Caco-2 (cell line): ENCODE data around the gene CLK2. TPM values are rescaled to one million over a fixed set of nuclear protein-coding genes. Genes with fewer than 3 reads are reported as not detected.

ENCODE experiments used
- BruUV-seq: library from RNA; stranded (reverse); fragments of 400-500 nt; replicated peaks from 2 replicates; lab custom pipeline; 2021; lab: Mats Ljungman, UMichigan
- CTCF ChIA-PET: fragments of 300-600 bp; sonication (Branson Sonifier 250); formaldehyde crosslinking; loops from one replicate; lab custom pipeline; 2022; ENCODE audit warnings: antibody characterized with exemption; lab: Charles Lee
- POLR2A ChIA-PET: fragments of 300-600 bp; sonication (Branson Sonifier 250); formaldehyde crosslinking; loops from one replicate; lab custom pipeline; 2022; ENCODE audit warnings: antibody characterized with exemption; lab: Charles Lee
- DNase-seq, 2 experiments: peaks; one replicate each; pipeline versions ENCODE4 v3.0.0 to v3.0.0-alpha.2; 2020 to 2022
- H3K27me3 ChIP-seq: replicated peaks from 2 replicates; pipeline ENCODE4 v1.6.0; 2011; ENCODE audit warnings: low read length; ENCODE audit not compliant: control insufficient read depth, insufficient read depth
- H3K36me3 ChIP-seq: 2 replicates; pipeline ENCODE4 v1.5.1; 2011; ENCODE audit warnings: low read length; ENCODE audit not compliant: control insufficient read depth, insufficient read depth
- H3K4me1 ChIP-seq: fragments of 250-450 bp; sonication (Bioruptor Pico); 2 replicates; pipeline ENCODE4 v1.5.1; 2020; ENCODE audit warnings: mild to moderate bottlenecking
- H3K4me3 ChIP-seq: 2 replicates; pipeline ENCODE4 v1.5.1; 2011; ENCODE audit warnings: low read depth, mild to moderate bottlenecking, control low read depth, low read length
- H3K9me3 ChIP-seq: fragments of 250-450 bp; sonication (Bioruptor Pico); 2 replicates; pipeline ENCODE4 v1.5.1; 2020; ENCODE audit warnings: mild to moderate bottlenecking, moderate library complexity
- H3K27ac Mint-ChIP-seq: one replicate; pipeline ENCODE4 v1.8.0; 2022; ENCODE audit warnings: mixed read lengths; ENCODE audit not compliant: unreplicated experiment
- H3K27me3 Mint-ChIP-seq: one replicate; pipeline ENCODE4 v1.8.0; 2022; ENCODE audit warnings: mixed read lengths; ENCODE audit not compliant: insufficient read depth, unreplicated experiment
- H3K36me3 Mint-ChIP-seq: one replicate; pipeline ENCODE4 v1.8.0; 2022; ENCODE audit warnings: mild to moderate bottlenecking, mixed read lengths; ENCODE audit not compliant: insufficient read depth, unreplicated experiment
- H3K4me1 Mint-ChIP-seq: one replicate; pipeline ENCODE4 v1.8.0; 2022; ENCODE audit warnings: low read depth, mixed read lengths; ENCODE audit not compliant: unreplicated experiment
- H3K4me3 Mint-ChIP-seq: one replicate; pipeline ENCODE4 v1.8.0; 2022; ENCODE audit warnings: mild to moderate bottlenecking, moderate library complexity, mixed read lengths; ENCODE audit not compliant: unreplicated experiment
- H3K9me3 Mint-ChIP-seq: one replicate; pipeline ENCODE4 v1.8.0; 2022; ENCODE audit warnings: mixed read lengths; ENCODE audit not compliant: unreplicated experiment
- intact Hi-C: fragments of 100-400 bp; cut with micrococcal nuclease; formaldehyde crosslinking; loops from one replicate; pipeline ENCODE4 v1.10.0; 2022; ENCODE audit not compliant: unreplicated experiment
- total RNA-seq: library from RNA; stranded (reverse); gene quantifications from 2 replicates; pipeline ENCODE4 v1.2.3, GENCODE V29; 2022
- TF ChIP-seq, protein P1 (sequence below), 2 experiments: fragments of 200-600 bp in 1 of 2; IDR thresholded peaks; 1 replicate in 1 of 2; 2 replicates in 1 of 2; pipeline versions ENCODE4 v1.5.1 to v1.8.0; 2011 to 2022; ENCODE audit warnings: antibody characterized with exemption in 1 of 2, control low read depth in 1 of 2, inconsistent platforms in 1 of 2, low read depth in 1 of 2, low read length in 1 of 2, mild to moderate bottlenecking in 1 of 2, moderate library complexity in 1 of 2; ENCODE audit not compliant: insufficient read depth in 1 of 2, severe bottlenecking in 1 of 2, unreplicated experiment in 1 of 2

CLK2 gene
- total RNA-seq, 1 experiment from 2014 or later, result 57.5 TPM

DNA sequence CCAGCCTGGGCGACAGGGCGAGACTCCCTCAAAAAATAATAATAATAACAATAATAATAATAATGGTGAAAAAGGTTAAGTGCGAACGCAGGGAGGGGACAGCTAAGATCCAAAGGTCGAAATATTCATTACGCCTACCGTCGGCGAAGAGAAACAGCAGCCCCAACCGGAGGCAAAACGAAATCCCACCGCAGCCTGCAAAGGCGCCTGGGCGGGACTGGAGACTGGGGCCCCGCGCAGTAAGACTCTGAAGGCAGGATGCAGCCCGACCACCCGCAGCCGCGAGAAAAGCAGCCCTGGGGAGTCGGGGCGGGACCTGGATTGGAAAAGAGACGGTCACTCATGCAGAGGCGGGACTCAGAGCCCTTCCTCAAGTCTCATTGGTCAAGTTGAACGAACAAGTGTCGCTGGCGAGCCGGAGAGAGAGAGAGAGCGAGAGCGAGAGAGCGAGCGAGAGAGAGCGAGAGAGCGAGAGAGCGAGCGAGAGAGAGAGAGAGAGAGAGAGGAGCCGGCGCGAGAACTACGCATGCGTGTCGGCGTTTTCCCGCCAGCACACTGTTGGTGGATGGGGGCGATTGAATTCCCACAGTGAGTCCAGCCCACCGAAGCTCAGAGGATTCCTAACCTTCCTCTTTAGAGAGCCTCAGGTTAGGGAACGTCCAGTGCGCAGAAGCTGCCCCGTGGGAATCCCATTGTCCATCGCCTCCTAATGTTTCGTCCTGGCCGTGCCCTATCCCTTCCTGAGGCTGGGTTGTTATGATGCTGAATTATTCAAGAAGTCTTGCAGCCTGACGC, 28.7 kb downstream of the CLK2 start:
- Mint-ChIP-seq H3K4me1 (peaks cover 24% of the 10 kb centered on the region), H3K27me3 (peaks cover 3% of the 10 kb centered on the region), H3K36me3 (peaks cover 17% of the 10 kb centered on the region), H3K9me3 (no peaks in the 10 kb centered on the region), H3K4me3 (peak overlapping the region; percentile 70), H3K27ac (peak overlapping the region; percentile 71)
- TF ChIP-seq, protein P1, sequence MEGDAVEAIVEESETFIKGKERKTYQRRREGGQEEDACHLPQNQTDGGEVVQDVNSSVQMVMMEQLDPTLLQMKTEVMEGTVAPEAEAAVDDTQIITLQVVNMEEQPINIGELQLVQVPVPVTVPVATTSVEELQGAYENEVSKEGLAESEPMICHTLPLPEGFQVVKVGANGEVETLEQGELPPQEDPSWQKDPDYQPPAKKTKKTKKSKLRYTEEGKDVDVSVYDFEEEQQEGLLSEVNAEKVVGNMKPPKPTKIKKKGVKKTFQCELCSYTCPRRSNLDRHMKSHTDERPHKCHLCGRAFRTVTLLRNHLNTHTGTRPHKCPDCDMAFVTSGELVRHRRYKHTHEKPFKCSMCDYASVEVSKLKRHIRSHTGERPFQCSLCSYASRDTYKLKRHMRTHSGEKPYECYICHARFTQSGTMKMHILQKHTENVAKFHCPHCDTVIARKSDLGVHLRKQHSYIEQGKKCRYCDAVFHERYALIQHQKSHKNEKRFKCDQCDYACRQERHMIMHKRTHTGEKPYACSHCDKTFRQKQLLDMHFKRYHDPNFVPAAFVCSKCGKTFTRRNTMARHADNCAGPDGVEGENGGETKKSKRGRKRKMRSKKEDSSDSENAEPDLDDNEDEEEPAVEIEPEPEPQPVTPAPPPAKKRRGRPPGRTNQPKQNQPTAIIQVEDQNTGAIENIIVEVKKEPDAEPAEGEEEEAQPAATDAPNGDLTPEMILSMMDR (IDR thresholded peaks at IDR 0.05; ENCODE audit: insufficient read depth in 1 of 2, low read depth in 1 of 2, low read length in 1 of 2, severe bottlenecking in 1 of 2, unreplicated experiment in 1 of 2), result no peak
- intact Hi-C loops, result loop anchor here (1.0 to 5.0 kb wide), 4 partner anchors 17 to 52 kb away; partner anchors contain the start of genes CLK2 and THBS3
- POLR2A ChIA-PET, result interaction anchor here (0.6 to 1.5 kb wide), 5 partner anchors 17 to 38 kb away, joined by 3 to 10 read pairs (median 4); partner anchors contain the start of genes CLK2 and SCAMP3
- BruUV-seq, result no TSS peak
- Histone ChIP-seq H3K4me1 (peaks cover 6% of the 10 kb centered on the region; the same call in 1 of the 2 replicates), H3K27me3 (no peaks in the 10 kb centered on the region), H3K36me3 (no peaks in the 10 kb centered on the region), H3K4me3 (peak overlapping the region; percentile 70), H3K9me3 (no peaks in the 10 kb centered on the region)
- CTCF ChIA-PET, result interaction anchor here (1.9 to 2.3 kb wide), 4 partner anchors 29 to 72 kb away, joined by 6 to 10 read pairs (median 8); partner anchors contain the start of genes CLK2 and KRTCAP2
- peak; percentile 98 to 99 for DNase-seq

DNA sequence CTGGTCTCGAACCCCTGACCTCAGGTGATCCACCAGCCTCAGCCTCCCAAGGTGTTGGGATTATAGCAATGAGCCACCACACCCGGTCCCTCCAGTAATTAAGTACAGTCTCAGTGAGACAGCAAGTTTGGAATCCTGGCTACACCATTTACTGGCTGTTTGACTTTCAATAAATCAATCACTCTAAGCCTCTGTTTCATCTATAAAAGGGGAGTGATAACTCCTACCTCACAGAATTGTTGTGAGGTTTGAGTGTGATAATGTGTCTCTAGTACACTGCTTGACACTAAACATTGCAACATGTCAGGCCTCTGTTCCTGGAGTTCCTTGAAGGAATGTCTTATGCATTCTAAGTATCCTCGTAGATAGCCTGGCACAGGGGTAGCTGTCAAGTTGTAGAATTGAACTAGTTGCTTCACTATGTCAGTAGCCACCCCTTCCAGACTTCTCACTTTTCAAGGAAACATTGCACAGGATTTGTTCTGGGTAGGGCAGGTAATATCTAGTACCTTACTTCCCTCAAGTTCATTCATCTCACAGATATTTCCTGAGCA, 30.4 kb downstream of the CLK2 start:
- peaks cover 3% of the 10 kb centered on the region for H3K27me3 Mint-ChIP-seq
- H3K27ac Mint-ChIP-seq, result peak overlapping the region; percentile 31
- no peaks in the 10 kb centered on the region for H3K9me3 Mint-ChIP-seq
- peaks cover 17% of the 10 kb centered on the region for H3K36me3 Mint-ChIP-seq
- intact Hi-C loops, result loop anchor here (5.0 kb wide), 1 partner anchor 51 kb away; no protein-coding TSS in a partner anchor
- ChIA-PET POLR2A (no interaction called here), CTCF (no interaction called here)
- Histone ChIP-seq H3K4me3 (peak overlapping the region; percentile 70), H3K4me1 (peaks cover 6% of the 10 kb centered on the region; the same call in 1 of the 2 replicates), H3K36me3 (no peaks in the 10 kb centered on the region), H3K9me3 (no peaks in the 10 kb centered on the region), H3K27me3 (no peaks in the 10 kb centered on the region)
- H3K4me1 Mint-ChIP-seq, result peaks cover 24% of the 10 kb centered on the region
- H3K4me3 Mint-ChIP-seq, result peak overlapping the region; percentile 70
- peak in 1 of 2 experiments; percentile 23 for DNase-seq
- no TSS peak for BruUV-seq
- TF ChIP-seq, protein P1 (IDR thresholded peaks at IDR 0.05; ENCODE audit: insufficient read depth in 1 of 2, low read depth in 1 of 2, low read length in 1 of 2, severe bottlenecking in 1 of 2, unreplicated experiment in 1 of 2), result no peak

DNA sequence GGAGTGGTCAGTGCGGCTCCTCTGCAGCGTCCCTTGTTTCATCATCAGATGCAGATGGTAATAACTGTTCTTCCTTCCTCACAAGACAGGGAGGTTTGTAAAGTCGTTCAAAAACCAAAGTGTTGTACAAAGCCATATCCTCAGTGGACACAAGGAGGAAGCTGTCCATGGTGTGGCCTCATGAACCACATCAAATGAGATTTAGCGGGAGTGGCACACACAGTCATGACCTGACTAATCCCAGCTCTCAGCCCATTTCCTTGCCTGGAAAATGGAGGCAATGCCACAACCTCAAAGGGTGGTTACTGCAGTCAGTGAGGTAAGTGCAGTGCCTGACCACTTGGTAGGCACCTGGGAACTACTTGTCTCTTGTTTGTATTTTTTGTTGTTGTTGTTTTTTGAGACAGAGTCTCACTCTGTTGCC, 31.5 kb downstream of the CLK2 start:
- peaks cover 24% of the 10 kb centered on the region for H3K4me1 Mint-ChIP-seq
- Histone ChIP-seq H3K9me3 (no peaks in the 10 kb centered on the region), H3K4me3 (no peak overlapping the region), H3K4me1 (peaks cover 6% of the 10 kb centered on the region; the same call in 1 of the 2 replicates), H3K27me3 (no peaks in the 10 kb centered on the region), H3K36me3 (no peaks in the 10 kb centered on the region)
- peaks cover 17% of the 10 kb centered on the region for H3K36me3 Mint-ChIP-seq
- no peaks in the 10 kb centered on the region for H3K9me3 Mint-ChIP-seq
- ChIA-PET POLR2A (no interaction called here), CTCF (interaction anchor here (0.6 to 1.3 kb wide), 2 partner anchors 35 to 75 kb away, joined by 3 to 6 read pairs; no protein-coding TSS in a partner anchor)
- TF ChIP-seq, protein P1 (IDR thresholded peaks at IDR 0.05; ENCODE audit: insufficient read depth in 1 of 2, low read depth in 1 of 2, low read length in 1 of 2, severe bottlenecking in 1 of 2, unreplicated experiment in 1 of 2), result no peak
- intact Hi-C loops, result loop anchor here (5.0 kb wide), 1 partner anchor 50 kb away; no protein-coding TSS in a partner anchor
- peaks cover 3% of the 10 kb centered on the region for H3K27me3 Mint-ChIP-seq
- peak overlapping the region; percentile 71 for H3K4me3 Mint-ChIP-seq
- H3K27ac Mint-ChIP-seq, result peak overlapping the region; percentile 74
- BruUV-seq, result no TSS peak
- no peak for DNase-seq
